NCI-H345 treated with DMSO at 0.1 percent for 48 hours (cell line): ENCODE results near the gene NPB.
A peak's percentile ranks its signal among the peaks of the same experiment; 100 is the strongest.

ENCODE experiments used
- DNase-seq: peaks from one replicate; lab custom pipeline; 2025; ENCODE audit not compliant: unreplicated experiment; lab: John Stamatoyannopoulos, UW

The NPB gene

DNA sequence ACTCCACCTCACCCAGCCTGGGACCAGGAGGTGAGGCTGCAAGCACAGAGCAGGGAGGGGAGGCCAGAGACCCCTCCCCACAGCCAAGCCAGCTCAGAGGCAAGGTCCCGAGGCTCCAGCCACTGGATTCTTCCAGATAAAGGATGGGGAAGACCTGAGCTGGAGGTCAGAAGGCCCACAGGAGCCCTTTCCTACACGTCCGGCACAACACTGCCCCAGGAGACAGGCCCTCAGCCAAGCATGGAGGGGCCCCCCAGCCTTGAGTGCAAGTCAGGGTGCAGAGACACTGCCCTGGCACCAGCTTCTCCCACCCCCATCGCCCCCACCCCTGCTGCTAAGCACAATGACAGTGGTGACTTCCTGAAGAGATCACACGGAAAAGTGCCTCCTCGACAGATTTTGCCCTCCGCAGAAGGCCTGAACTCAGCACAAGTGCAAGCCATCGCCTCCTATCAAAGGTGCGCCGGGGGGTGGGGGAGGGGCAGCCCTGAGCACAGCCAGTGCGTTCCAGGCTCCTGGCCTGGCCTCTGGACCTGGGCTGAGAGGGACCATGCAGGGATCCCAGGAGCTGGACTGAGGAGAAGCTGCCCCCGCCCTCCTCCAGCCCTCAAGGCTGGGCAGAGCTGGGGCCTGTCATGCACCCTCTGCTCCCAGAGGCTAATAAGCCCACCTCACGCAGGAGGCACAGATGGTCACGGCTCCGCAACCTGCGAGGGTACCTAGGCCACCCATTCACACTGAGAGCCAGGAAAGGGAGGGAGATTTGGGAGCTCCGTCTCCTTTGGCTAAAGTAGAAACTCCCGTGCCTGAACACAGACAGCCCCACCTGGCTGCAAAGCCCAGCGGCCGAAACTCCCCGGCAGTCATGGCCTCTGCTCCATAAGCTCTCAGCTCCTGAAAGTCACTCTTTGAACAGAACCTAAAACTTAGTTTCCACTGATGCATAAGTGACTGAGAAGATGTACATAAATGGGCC is 22.8 kb downstream of the NPB start:
- no peak for DNase-seq

DNA sequence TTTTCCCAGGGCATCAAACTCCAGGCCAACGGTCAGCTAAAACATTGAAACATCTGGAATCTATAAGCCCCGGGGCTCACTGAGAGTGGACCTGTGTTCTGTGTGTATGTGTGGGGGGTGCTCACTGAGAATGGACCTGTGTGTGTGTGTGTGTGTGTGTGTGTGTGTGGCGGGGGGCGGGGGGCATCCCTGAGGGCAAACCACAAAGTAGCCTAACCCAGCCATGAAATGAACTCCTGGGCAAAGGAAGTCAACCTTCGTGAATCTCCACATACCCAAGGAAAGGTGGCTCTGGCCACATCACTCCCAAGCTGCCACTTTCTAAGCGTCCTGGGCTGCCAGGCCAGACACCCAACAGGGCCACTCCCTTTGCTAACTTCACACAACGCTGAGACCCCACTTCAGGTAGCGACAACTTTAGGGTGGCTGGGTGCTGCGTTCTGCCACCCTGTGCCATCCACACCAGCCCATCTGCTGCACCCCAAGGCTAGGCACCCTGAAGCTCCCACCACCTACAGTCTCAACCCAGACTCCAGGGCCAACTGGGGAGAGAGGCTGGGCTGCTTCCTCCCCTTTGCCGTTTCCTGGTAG is 23.9 kb downstream of the NPB start:
- DNase-seq: no peak

DNA sequence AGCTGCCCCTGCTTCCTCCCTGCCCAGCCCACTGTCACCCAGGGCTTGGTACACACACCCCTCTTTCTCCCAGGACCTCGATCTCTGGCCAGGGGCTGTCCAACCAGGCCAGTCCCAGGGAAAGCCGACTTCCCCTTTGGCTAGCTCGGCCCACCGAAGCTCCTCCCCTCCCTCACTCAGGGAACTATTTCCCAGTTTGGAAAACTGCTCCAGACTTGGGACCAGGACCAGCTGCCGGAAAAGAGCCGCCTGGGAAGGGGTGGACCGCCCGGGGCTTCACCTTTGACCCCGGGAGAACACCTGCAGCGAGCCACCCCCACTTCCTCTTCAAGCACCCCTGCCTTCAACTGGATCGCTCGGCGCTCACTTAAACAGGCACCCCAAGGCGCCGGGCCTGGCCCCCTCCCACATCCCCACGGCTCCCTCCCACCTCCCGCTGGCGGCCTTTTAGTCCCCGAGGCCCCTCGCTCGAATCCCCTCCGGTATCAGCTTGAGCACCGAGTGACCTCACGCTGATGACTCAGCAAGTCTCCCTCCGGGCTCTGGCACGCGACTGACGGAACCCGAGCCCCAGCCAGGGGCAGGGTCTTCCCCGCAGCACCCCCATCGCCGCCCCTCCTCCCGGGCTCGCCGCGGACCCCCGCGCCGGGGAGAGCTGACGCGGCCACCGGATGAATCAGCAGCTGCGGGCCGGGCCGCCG is 24.6 kb downstream of the NPB start:
- DNase-seq: peak; percentile 30

DNA sequence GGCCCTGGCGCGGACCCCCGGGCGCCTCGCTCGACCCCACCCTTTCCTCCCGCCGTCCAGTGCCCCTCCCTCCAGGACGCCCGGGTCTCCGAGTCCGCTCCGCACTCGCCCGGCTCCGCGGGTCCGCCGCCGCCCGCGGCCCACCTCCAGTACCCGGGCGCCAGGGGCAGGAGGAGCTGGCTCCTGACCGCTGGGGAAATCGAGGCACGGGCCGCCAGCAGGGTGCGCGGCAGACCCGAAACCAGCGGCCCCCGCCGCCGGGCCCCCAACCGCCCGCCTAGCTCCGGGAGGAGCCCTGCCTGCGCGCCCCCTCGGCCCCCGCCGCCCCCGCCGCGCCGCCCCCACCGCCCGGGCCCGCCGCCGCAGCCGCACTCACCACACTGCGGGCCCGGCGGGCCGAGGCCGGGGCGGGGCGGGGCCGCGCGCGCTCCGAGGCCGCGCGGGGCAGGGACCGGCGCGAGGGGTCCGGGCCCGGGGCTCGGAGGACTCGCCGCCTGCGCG is 25.2 kb downstream of the NPB start:
- DNase-seq: no peak

DNA sequence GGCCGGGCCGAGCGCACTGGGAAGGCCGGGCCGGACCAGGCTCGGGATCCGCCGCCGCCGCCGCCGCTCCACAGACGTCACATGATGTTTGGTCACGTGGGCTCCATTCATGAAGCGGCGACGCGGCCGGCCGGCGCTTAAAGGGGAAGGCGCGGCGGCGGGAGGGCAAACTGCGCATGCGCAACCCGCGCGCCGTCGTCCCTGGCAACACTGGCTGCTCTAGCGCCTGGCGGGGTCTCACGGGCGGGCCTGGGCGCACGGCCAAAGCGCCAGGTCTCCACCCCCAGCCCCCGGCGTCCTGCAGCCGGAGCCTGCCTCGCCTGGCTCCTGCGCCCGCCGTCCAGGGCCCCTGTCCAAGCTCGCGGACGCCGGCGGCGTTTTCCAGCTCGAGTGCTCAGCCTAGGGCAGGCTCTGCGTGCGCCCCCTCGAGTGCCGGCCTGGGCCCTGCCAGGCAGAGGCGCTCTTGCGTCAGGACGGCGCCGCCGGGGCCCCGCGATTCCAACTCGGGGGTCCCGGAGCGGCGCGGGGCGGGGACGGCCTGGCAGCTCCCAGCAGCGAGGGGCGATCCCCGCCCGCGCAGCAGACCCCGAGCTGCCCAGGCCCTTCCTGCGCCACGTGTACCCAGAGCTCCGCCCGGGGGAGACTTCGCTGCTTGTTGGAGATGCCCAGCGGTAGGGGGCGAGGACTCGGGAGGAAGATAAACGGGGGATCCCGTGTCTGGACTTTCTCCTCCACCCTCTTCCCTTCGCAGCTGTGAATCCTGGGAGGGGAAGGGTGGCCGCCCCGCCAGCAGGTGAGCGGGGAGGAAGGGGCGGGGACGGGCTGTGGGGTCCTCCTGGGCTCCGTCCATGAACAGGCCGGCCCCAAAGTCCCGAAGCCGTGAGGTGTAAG is 25.9 kb downstream of the NPB start, which contains the start of gene MAFG:
Gene MAFG (minus strand): TSS at position 83 of the 891 bp plus-strand sequence. CDS start 4,550 bp downstream, outside the sequence.
- DNase-seq: peak; percentile 96

DNA sequence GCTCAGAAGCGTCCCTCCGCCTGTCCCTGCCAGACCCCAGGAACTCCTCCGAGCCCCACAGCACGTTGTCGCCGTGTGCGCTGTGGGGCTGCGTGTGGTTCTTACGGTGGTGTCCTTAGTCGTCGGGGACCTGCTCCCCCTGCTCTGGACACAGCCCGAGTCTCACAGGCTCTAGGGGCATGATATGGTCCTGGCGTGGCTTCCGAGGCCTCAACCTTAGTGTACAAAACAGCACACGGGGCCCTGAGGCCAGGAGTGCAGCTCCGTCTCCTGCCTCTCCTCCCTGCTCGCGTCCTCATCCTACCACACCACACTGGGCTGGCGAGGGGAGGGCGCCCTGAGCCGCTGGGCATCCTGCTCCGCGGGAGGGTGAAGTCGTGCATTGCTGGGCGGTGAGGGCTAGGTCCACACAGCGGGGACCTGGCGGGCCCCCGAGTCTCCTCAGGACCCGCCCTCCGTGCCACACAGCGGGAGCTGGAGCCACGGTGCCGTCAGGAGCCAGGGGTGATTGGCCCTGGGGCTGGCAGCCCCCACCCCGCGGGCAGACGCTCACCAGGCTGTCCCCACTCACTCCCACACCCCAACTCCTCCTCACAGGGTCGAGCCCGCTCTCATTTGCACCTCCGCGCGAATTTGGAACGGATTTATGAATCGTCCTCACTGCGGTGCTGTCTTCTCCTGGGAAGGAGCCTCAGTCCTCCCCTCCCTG is 26.7 kb downstream of the NPB start:
- DNase-seq: no peak

DNA sequence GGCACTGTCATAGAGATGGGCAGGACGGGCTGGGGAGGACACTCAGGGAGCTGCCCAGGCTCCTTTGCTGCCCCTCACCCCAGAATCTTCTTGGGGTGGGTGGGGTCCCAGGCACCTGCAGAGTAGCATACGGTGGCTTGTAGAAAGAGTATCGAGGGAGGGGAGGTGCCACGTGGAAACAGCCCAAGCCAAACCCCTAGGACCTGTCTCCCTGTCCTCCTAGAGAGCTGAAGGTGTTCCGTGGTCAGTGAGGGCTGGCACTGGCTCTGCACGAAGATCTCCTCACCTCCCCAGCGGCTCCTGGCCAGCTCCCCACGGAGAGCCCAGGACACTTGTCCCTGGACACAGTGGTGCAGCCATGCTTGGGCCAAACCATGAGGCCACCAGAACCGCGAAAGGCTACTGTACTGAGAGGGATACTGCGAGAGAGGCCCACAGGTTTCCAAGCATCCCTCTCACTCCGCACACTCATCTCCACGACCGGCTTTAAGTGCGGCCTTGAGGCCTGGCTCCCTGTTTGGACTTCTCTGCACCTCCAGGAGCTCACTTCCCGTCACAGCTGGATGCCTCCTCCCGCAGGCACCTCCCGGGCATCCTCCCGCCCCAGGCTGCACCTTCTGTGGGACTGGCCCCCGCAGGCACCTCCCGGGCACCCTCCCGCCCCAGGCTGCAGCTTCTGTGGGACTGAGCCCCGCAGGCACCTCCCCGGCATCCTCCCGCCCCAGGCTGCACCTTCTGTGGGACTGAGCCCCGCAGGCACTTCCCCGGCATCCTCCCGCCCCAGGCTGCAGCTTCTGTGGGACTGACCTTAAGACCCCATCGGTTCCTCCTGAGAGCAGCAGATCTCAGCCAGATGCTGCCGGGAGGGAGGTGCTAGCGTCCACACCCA is 27.5 kb downstream of the NPB start:
- no peak for DNase-seq

DNA sequence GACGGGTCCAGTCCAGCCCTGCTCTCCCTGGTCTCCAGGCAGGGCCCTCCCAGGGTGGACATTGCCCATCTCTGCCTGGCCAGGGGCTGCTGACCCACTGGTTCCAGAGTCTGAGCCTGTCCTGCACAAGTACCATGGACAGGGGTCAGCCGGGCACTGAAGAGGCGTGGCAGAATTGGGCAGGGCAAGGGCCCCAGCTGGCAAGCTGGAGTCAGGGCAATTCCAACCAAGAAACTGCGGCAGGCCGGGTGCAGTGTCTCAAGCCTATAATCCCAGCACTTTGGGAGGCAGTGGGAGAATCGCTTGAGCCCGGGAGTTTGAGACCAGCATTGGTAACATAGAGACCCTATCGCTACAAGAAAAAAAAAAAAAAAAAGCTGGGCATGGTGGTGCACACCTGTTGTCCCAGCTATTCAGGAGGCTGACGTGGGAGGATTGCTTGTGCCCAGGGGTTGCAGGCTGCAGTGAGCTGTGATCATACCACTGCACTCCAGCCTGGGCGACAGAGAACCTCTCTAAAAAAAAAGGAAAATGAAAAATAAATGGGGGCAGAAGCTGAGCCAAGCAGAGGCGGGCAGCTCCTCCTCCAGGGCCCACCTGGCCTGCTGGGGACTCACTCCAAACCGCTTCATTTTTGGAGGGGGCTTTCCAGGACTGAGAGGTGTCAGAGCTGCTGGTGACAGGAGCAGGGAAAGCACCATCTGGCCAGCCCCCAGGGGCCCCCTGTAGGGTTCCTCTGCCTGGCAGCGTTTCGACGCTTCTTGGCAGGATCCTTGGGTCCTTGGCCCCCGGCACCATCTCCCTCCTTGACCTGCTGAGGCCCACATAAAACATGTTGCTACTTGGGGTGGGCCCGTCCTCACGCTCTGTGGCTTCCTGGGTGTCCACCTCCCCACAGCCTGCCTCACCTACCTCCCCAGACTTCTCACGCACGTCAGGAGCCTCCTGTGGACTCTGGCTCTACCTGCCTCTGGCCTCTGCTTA is 28.4 kb downstream of the NPB start:
- no peak for DNase-seq

DNA sequence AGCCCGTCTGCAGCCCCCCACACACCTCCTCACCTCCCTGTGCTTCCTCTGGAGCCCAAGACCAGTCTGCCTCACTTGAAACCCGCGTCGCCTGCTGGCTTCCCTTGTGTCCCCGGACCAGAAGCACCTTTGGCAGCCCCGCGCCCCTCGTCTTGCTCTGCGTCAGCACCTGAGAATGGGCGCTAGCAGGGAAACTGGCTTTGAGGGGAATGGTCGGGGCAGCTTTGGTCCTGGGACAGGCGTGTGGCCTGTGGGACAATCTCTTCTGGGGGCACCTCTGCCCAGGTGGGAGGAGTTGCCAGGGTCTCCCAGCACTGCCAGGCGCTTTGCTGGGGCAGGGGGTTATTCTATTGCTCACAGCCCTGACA is 29.1 kb downstream of the NPB start:
- DNase-seq: no peak

DNA sequence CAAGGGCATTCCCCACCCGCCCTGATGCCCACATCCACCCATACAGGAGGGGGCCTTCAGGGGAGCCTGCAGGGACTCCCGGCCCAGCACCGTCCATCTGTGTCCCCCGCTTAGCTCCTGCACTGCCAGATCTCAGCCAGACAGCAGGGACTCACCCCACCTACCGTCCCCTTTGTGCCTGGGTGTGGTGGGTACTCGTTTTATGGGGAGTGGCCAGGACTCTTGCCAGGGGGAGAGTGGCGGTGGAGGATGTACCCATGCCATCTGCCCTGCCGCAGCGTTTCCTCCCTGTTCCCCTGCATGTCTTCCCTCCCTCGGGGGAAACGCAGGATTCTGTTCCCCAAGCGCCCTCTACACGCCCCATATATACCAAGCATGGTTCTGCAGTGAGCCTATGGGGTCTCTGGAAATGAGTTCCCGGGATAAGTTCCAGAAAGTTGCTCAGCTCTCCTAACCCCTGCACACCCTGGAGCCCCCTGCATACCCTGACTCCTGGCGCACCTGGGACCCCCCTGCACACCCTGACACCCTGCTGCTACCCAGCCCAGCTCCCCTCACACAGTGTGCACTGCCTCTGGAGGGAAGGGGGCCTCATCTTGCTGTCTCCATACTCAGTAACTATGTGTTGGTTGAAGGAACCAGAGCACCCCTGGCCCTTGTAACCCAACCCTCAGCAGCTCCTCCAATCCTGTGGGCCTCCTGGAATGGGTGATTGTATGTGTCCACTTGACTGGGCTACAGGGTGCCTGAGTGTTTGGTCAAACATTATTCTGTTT is 29.7 kb downstream of the NPB start:
- no peak for DNase-seq

DNA sequence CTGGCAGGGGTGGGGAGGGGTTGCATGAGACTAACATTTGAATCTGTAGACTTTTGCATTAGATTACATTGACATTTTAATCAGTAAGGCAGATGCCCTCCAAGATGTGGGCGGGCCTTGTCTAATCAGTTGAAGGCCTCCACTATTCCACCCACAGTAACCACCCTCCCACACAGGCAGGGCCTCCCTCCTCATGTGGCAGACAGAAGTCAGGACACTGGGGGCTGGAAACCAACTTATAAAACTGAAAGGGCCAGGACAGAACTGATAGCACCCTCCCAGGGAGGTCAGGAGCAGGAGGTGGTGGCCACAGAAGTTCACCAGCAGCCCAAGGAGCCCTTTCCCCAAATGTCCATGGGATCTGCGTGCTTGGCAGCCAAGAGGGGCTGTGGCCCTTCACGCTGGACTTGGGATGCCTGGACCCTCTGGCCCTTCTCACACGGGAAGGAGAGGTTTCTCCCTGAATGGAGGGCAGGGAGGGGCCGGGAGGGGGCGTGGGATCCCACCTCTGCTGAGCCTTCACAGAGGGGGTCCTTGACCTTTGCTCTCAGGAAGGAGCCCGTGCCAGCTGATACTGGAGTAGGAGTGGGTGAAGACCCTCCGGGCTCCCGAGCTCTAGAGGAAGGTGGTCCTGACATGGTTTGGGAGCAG is 30.4 kb downstream of the NPB start:
- no peak for DNase-seq

DNA sequence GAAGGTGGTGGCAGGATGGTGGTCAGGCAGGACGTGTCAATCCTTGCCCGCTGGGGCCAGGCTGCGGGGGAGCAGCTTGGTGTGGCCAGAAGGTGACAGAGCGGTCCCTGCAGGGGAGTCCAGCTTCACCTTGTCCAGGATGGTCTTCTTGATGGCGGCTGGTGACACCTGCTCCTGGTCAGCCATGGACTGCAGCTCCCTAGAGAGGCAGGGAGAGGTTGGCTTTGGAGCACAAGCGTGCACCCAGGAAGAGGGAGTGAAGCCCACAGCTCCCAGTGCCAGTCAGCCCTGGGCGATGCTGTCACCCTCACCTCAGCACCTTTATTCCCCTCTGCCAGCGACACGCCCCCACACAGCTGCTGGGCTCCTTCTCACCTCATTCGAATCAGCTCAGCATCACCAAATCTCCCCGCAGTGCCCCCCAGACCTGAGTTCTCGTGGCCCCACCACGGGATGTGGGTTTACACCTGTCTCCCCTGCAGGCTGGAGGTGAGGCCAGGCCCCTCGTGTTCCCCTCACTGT is 31.2 kb downstream of the NPB start:
- DNase-seq: no peak

DNA sequence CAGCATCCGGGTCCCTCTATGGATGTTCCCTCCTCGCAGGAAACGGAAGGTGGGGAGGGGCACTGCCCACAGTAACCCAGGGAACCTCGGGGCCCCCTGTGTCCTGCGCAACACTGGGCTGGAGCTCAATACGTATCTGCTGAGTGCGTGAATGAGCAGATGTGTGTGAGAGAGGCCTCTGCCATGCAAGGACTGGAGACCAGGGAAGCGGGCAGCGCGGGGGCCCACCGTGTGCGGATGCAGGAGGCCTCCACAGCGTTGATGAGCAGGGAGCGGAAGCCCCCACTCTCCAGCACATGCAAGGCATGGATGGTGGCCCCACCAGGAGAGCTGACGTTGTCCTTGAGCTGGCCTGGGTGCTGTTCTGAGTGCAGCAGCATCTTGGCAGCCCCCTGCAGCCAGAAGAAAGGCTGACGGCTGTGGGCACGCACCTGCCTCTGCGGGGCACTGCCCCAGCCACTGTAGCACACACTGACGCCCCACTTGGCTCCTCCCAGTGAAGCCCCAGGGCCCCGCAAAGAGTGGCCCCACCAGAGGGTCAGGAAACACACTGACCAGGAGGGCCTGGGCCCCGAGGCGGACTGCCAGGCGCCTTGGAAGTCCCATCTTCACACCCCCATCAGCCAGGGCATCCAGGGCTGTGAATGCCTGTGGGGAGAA is 32.2 kb downstream of the NPB start:
- no peak for DNase-seq

DNA sequence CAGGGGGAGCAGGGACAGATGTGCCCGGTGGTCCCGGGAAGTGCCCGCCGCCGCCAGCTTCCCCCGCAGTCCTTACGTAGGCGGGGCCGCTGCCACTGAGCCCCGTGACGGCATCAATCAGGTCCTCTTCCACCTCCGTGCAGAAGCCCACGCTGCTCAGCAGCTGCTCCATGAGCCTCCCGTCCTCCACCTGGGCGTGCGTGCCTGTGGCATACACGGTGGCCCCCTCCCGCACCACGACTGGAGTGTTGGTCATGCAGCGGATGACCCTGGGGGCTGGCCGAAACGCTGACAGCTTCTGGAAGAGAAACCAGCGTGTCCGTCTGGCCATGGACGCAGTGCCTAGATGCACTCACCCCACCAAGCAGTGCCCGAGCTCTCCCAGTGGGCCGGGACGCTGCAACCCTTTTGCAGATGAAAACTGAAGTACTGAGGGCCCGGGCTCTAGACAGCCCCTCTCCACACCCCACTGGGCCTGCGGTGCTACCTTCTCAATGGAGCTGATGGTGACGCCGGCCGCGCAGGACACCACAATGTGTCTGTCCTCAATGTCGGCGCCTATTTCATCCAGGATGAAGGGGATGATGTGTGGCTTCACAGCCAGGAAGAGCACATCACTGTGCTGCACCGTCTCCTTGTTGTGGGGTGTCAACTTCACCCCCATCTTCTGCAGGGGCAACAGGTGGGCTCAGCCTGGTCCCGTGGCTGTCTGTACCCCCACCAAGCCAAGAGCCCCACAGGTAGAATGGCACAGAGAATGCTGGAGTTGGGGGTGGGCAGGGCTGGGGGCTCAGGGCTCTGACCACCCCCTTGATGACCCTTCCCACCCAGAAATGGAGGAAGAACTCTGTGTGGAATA is 33.0 kb downstream of the NPB start:
- DNase-seq: no peak

DNA sequence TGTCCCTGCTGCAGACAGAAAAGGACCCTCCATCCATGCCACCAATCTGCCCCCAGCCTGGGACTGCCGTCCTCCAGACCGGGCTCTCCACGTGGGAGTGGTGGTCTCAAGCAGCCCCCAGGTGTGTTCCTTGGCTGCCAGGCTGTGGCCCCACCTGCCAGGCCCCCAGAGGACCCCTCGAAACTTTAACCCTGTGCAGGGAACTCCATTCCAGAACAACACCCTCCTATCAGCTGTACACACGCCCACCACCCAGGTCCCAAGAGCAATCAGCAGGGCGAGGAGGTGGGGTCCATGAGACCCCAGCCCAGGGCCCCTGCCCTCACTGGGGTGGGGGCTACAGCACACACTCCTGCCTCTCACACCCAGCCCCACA is 33.7 kb downstream of the NPB start:
- no peak for DNase-seq
